ENCODE results near the gene HNRNPLL.

DNA sequence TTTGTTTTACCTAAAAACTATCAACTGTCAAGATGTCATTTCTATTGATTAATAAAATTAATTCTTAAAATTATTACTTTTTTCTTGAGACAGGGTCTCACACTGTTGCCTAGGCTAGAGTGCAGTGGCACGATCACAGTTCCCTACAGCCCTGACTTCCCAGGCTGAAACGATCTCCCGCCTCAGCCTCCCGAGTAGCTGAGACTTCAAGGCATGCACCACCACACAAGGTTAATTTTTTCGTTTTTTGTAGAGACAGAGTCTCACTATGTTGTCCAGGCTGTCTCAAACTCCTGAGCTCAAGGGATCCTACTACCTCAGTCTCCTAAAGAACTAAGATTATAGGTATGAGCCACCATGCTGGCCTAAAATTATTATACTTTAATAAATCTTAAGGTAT is 18.7 kb downstream of the HNRNPLL start:
- TF ChIP-seq, protein P1, sequence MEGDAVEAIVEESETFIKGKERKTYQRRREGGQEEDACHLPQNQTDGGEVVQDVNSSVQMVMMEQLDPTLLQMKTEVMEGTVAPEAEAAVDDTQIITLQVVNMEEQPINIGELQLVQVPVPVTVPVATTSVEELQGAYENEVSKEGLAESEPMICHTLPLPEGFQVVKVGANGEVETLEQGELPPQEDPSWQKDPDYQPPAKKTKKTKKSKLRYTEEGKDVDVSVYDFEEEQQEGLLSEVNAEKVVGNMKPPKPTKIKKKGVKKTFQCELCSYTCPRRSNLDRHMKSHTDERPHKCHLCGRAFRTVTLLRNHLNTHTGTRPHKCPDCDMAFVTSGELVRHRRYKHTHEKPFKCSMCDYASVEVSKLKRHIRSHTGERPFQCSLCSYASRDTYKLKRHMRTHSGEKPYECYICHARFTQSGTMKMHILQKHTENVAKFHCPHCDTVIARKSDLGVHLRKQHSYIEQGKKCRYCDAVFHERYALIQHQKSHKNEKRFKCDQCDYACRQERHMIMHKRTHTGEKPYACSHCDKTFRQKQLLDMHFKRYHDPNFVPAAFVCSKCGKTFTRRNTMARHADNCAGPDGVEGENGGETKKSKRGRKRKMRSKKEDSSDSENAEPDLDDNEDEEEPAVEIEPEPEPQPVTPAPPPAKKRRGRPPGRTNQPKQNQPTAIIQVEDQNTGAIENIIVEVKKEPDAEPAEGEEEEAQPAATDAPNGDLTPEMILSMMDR (conservative IDR thresholded peaks at IDR 0.05 in 1 of 2, IDR thresholded peaks at IDR 0.05 in 1 of 2; ENCODE audit: extremely low read depth in 1 of 2, insufficient read depth in 1 of 2, low read depth in 1 of 2, low read length in 2 of 2) = no peak
- TF ChIP-seq EZH2 (IDR thresholded peaks at IDR 0.05; ENCODE audit: borderline replicate concordance, low read length) = no peak
